Stimulated activated naive CD4-positive, alpha-beta T cell treated with Interleukin-2 at 50 U/mL for 16 hours (primary cell): Measurements from ENCODE around the gene MEG3.
"Not testable (repeated sequence)": the region's sequence is repeated elsewhere in the genome, so short reads cannot be mapped to it uniquely, and the experiment has no call there.

Experiments used
- DNase-seq: peaks from one replicate; lab custom pipeline; 2025; lab: John Stamatoyannopoulos, UW

The MEG3 gene

GRCh38 chr14:100815478-100816285 lies 10.2 kb upstream of the MEG3 start:
- no peak for DNase-seq

- no peak for DNase-seq
Observed at GRCh38 chr14:100816286-100816949, 9.5 kb upstream of the MEG3 start.

GRCh38 chr14:100816950-100817901 lies 8.7 kb upstream of the MEG3 start:
- no peak for DNase-seq

GRCh38 chr14:100818221-100818699 lies 7.7 kb upstream of the MEG3 start:
- DNase-seq, result no peak

GRCh38 chr14:100818923-100819322 lies 7.0 kb upstream of the MEG3 start:
- DNase-seq, result not testable (repeated sequence)

GRCh38 chr14:100819453-100819828 lies 6.5 kb upstream of the MEG3 start:
- DNase-seq, result no peak

- DNase-seq, result no peak
Observed at GRCh38 chr14:100819829-100820475, 6.0 kb upstream of the MEG3 start.

GRCh38 chr14:100820957-100821356 lies 5.0 kb upstream of the MEG3 start:
- DNase-seq, result no peak

GRCh38 chr14:100822013-100822412 lies 3.9 kb upstream of the MEG3 start:
- no peak for DNase-seq

GRCh38 chr14:100822532-100823296 lies 3.2 kb upstream of the MEG3 start:
- no peak for DNase-seq

- no peak for DNase-seq
Observed at GRCh38 chr14:100823413-100824080, 2.4 kb upstream of the MEG3 start.

GRCh38 chr14:100824091-100824551 lies 1.8 kb upstream of the MEG3 start:
- DNase-seq, result no peak

- DNase-seq, result no peak
Observed at GRCh38 chr14:100824901-100825712, 811 bp upstream of the MEG3 start.

GRCh38 chr14:100826391-100827100 lies 628 bp downstream of the MEG3 start:
- DNase-seq, result no peak

GRCh38 chr14:100827101-100828021 lies 1.4 kb downstream of the MEG3 start:
- no peak for DNase-seq

GRCh38 chr14:100828031-100828769 lies 2.3 kb downstream of the MEG3 start:
- no peak for DNase-seq

- no peak for DNase-seq
Observed at GRCh38 chr14:100830681-100831080, 4.8 kb downstream of the MEG3 start.
